Cardiac septum (tissue), 1 donor: ENCODE results near the gene MRPL14. TPM values are rescaled to one million over a fixed set of nuclear protein-coding genes. Genes with fewer than 3 reads are reported as not detected.
"Not testable (repeated sequence)": the region's sequence is repeated elsewhere in the genome, so short reads cannot be mapped to it uniquely, and the experiment has no call there.

Experiments
- DNase-seq: peaks from one replicate; pipeline ENCODE4 v3.0.0-alpha.2; 2020; ENCODE audit warnings: low spot score
- intact Hi-C: fragments of 100-400 bp; cut with DNase I; formaldehyde crosslinking; loops from one replicate; pipeline ENCODE4 v1.14.0; 2022
- total RNA-seq: library from RNA; stranded (reverse); fragmentation: NEBNext Ultra II Directional; extraction: Animal tissue kit (Norgen Biotek cat#: 25700); gene quantifications from one replicate; pipeline ENCODE4 v1.2.1, GENCODE V29; 2021
- donor health status: DM: no; HTN: no; CAD: no.

The MRPL14 gene
- total RNA-seq, 1 donor from 2014 or later = 36.7 TPM

DNA sequence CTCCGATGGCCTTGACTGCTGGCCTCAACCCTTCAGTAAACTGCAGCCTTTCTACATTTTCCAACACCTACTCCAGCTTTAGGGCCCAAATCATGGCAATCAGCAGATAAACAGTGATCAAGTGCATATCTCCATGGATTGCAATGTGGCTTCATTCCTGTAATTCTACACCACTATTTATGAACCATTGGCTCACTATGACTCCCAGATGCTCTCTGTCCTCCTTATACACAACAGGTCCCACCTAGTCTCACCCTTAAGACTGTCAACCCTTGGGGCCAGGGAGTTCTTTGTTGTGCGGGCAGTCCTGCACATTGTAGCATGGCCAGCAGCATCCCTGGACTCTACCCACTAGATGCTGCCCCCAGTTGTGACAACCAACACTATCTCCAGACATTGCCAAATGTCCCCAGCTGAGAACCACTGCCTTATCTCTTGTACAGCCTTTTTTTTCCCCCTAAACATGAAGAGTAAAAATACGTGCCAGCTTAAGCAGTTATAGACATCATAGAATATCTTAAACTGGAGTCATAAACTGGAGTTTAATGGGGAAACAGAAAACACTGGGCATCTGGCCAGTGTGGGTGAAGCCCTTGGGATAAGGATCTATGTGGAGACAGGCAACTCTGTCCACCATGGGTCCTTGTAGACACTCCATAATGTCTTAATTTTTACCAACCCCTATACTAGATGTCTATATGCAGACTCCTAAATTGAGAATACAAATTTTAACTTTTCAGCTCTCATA is 21.1 kb downstream of the MRPL14 start:
- intact Hi-C loops = no loop called here
- no peak for DNase-seq

DNA sequence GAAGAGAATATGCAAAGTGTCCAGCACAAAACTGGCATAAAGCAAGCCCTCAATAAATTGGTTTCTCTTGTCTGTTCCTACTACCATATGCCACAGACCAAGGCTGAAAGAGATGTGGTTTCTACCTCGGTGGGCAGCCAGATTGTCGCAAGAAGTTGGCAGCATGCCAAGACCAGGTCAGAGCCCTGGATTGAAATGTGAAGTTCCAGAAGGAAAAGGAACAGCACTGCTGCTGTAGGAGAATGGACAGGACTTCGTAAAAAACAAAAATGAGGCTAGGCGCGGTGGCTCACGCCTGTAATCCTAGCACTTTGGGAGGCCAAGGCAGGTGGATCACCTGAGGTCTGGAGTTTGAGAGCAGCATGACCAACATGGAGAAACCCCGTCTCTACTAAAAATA is 22.1 kb downstream of the MRPL14 start:
- intact Hi-C loops = no loop called here
- DNase-seq = no peak

DNA sequence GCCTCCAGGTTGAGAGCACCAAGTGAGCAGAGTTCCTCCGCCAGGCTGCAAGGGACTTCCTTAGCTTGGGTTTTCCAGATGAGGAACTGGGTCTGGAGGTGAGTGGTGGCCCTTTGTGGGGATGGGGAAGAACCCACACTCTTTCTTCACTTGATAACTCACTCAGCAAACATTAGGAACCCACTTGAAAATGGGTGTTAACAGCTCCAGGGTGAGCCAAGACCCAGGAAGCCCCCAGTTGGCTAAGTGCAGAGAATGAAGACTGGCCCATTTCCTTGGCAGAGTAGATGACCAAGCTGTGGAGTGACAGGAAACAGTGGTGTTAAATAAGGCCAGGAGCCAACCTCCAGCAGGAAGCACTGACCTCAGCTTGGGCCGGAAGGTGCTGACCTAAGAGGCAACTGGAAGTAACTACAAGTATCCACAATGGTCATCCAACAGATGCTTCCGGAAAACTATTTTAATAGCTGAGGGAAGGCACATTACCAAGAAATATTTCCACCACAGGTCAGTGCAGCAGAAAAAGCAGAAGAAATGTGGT is 22.7 kb downstream of the MRPL14 start:
- DNase-seq = no peak
- intact Hi-C loops = loop anchor here (5.0 kb wide), 1 partner anchor 133 kb away; no protein-coding TSS in a partner anchor

DNA sequence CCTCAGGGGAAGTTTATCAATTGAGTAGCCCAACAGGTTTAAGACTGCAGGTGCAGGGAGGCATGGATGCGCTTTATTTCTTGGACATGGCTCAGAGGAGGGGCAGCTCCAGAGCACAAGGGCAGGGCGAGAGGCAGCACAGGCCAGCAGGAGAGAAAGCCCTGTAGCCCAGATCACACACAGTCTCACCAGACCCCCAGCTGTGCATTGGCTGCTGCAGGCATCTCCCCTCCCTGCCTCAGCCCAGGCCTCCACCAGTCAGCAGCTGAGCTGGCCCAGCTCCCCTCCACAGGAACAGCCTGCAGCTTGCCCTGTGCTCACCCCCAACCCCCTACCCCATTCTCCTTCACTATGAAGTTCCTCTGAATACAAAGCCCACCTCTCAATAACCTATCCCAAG is 24.7 kb downstream of the MRPL14 start:
- intact Hi-C loops = loop anchor here (5.0 kb wide), 1 partner anchor 135 kb away; no protein-coding TSS in a partner anchor
- no peak for DNase-seq

DNA sequence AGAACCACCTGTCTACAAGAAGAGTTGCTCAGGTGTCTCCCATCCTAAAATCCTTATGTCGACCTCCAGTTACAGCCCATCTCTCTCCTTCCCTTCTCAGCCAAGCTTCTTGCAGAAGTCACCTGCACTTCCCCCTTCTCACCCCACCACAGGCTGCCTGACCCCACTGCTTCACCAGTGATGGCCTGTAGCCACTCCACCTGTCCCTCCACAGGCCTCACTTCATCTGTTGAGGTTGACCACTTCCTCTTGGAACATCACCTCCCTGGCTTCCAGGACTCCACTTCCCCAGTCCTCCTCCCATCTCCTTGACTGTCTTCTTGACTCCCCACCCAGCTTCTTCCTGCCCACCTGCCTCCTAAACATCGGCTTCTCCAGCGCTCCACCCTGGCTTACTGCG is 25.4 kb downstream of the MRPL14 start:
- intact Hi-C loops = loop anchor here (5.0 kb wide), 1 partner anchor 135 kb away; no protein-coding TSS in a partner anchor
- no peak for DNase-seq

DNA sequence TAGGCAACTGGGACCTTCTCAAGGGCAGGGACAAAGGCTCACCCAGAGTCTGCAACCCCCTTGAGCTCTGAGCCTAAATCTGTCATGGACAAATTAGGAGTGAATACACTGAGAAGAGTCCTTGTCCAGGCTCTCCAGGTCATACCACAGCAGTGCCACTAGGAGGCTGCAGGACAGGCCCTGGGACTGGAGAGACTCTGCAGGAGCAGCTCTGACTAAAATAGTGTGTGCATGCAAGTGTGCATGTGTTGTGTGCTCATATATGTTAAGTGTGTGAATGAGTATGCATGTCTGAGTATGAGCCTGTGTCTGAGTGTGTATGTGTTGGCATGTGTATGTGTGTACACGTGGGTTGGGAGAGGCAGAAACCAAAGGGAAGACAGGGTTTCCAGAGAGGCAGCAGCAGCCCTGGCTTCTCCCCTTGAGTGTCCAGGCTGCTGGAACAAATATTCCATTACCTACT is 27.1 kb downstream of the MRPL14 start:
- intact Hi-C loops = loop anchor here (5.0 kb wide), 1 partner anchor 137 kb away; no protein-coding TSS in a partner anchor

DNA sequence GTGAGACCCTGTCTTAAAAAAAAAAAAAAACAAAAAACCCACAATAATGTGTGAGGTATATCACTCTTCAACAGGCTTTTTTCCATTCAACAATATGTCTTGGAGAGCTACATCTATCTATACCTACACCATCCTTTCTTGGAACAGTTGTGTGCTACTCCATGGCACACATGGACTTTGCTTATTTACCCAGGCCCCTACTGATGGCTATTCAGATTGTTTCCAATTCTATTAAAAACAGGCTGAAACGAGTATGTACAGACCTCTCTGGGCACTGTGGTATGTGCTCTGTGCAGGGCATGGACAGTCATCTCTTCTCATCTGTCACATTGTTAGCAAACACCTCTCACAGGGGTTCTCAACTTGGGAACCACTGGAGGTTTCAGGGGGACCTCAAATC is 28.1 kb downstream of the MRPL14 start:
- intact Hi-C loops = loop anchor here (5.0 kb wide), 1 partner anchor 238 kb away; no protein-coding TSS in a partner anchor
- no peak for DNase-seq

More for the DNA sequence above, 27.1 kb downstream of the MRPL14 start:
- no peak for DNase-seq

DNA sequence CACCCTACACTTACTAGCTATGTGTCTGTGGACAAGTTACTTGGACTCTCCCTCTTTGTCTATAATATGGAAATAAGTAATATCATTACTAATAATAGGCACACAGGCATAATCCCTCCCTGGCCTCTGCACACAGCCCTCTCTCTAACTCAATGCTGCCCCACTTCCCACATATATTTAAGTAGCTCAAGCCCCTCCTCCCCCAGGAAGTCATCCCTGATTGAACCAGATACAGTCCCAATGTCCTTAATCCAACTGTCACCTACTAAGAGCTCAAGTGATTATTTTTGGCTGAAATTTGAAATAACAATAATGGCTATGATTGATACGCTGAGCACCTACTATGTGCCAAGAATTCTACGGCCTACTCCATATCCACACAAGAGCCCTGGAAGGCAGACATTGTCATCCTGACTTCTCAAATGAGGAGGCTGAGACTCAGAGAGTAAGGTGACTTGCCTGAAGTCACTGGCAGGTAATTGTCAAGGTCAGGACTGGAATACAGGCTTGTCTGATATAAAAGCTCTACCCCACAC is 29.4 kb downstream of the MRPL14 start:
- no peak for DNase-seq
- intact Hi-C loops = loop anchor here (5.0 kb wide), 1 partner anchor 239 kb away; no protein-coding TSS in a partner anchor

DNA sequence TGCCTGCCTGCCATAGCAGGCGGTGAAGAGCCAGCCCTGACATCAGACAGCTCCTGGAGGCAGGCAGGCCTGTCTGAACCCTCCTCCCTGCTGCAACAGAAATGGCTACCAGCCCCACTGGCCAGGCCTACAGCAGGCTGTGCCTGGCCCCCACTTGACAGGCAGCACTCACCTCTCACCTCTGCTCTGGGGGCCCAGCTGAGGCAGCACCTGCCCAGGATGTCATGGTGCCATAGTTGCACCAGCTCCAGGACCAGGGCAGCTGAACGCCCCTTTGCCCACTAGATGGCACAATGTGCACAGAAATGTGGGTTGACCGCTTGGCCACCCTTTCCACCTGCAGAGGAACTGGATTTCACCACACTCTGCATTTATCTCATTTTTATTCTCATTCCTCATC is 30.6 kb downstream of the MRPL14 start:
- intact Hi-C loops = loop anchor here (1.0 to 5.0 kb wide), 2 partner anchors 56 to 241 kb away; no protein-coding TSS in a partner anchor
- DNase-seq = no peak

DNA sequence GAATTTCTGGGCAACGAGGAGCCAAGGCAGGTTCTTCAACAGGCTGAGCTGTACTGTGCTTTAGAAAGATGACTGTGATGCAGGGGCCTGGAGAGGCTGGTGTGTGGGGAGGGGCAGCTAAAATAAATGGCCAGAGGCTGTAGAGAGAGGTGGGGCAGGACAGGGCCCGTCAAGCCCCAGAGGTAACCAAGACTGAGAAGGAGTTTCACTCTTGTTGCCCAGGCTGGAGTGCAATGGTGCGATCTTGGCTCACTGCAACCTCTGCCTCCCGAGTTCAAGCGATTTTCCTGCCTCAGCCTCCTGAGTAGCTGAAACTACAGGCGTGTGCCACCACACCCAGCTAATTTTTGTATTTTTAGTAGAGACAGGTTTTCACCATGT is 32.0 kb downstream of the MRPL14 start:
- intact Hi-C loops = loop anchor here (5.0 kb wide), 1 partner anchor 242 kb away; no protein-coding TSS in a partner anchor
- DNase-seq = not testable (repeated sequence)

DNA sequence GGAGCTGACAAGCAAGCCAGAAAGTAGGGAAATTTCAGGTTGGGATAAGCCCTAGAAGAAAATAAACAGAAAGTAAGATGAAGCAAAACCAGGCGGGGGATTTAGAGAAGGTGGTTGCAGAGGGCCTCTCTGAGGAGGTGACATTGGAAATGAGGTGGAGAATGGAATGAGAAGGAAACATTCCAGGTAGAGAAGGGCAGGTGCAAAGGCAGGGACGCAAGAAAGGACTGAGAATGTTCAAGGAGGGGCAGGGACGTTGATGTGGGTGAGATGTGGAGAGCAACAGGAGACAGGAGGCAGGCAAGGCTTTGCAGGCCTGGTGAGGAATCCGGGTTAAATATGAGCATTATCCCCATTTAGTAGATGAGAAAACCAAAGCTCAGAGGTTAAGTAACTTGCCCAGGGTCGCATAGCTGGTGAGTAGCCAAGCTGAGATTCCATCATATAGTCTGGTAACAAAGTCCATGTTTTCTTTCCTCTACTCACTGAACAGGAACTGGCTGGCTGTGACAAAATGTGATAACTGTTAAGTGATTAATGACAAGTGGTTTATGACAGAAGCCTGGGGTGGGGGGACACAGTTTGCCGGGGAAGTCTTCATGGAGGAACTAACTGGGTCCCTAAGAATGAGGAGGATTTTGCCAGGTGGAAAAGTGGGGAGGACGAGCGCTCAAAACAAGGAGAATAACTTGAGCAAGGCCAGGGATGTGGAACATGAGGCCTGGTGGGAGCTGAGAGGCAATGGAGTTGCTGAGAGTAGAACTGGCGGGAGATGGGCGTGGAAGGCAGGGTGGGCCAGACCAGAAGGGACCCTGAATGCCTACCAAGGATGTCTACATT is 32.6 kb downstream of the MRPL14 start:
- intact Hi-C loops = loop anchor here (5.0 kb wide), 1 partner anchor 243 kb away; no protein-coding TSS in a partner anchor
- DNase-seq = no peak

DNA sequence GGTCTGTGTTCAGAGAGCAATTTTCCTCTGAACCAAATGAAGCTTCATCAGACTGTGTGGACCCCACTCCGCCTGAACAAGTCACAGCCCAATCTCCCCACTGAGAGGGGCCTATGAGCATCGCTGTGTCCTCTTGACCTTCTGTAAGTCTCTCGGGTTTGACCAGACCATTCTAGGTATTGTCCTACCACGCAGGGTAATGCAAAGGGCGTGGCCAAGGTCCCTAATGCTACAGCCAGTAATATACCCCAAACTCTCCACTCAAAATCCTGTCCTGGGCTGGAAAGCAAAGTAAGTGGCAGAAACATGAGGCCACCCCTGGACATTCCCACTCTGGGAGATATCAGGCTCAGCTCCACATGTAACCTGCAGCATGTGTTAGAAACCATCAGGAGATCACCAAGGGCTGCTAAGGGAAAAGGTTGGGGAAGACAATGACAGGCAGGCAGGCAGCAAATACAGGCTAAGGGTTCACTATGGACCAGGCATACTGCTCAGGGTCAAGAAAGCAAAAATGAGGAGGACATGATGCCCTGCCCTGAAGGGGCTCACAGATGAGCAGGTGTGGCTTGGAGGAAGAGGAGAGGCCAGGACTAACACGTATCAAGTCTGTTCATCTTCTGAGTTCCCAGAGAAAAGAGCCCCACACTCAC is 33.4 kb downstream of the MRPL14 start:
- intact Hi-C loops = no loop called here
- no peak for DNase-seq

DNA sequence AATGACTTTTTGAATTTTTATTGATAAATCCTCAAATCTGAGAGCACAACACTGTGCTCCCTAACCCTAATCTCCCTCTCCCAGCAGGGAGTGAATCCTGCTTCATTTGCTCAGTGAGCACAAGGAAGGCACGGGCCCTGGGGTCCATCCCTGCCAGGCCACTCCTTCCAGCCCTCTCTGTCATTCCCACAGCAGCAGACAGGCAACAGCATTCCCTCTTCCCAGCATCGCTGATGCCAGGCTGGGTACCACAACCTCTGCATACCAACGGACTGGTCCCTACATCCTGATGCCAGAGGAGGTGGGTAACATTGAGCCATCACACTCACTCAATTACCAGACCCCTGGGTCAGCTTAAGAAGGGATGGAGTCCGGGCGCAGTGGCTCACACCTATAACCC is 34.2 kb downstream of the MRPL14 start:
- intact Hi-C loops = no loop called here
- DNase-seq = no peak

DNA sequence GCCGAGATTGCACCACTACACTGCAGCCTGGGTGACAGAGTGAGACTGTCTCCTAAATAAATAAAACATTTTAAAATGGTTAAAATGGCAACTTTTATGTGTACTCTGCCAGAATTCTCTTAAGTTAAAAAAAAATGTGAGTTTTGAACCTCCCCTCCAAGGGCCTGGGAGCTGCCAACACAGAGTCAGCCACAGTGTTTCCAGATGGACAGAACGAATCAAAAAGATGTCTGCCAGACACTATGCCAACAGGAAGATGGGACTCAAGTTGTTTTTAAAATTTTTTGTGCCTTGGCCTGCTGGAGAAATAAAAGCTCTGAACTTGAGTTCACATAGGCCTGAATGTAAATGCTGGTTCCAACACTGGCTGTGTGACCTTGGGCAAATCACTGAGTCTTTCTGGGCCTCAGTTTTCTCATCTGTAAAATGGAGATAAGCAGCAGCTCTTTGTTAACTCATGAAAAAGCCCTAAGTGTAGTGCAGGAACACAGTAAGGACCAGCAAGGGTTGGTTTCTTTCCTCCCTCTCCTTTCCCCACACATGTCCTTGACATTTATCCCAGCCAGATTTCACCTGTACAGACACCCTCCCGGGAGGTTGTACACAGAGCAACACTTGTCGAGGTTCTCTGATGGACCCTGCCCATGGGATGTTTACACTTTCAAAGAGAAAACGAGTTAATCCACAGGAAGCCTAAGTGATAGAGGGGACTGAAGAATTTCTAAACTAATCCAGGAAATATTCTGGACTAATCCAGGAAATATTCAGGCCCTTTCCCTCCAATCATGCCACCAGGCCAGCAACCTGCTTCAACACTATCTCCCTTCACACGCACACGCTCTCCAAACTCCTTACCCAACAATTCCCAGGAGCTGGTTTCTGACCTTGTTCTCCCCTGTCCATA is 35.0 kb downstream of the MRPL14 start:
- intact Hi-C loops = no loop called here
- no peak for DNase-seq

DNA sequence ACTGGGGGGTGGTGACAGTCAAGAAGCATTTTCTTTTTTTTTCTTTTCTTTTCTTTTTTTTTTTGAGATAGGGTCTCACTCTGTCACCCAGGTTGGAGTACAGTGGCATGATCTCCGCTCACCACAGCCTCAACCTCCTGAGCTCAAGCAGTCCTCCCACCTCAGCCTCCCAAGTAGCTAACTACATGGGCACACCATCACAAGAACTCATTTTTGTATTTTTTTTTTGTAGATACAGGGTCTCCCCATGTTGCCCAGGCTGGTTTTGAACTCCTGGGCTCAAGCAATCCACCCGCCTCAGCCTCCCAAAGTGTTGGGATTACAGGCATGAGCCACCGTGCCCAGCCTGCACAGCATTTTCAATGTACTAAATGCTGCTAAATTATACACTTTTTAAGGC is 35.9 kb downstream of the MRPL14 start:
- DNase-seq, intact Hi-C loops: not testable (repeated sequence)

DNA sequence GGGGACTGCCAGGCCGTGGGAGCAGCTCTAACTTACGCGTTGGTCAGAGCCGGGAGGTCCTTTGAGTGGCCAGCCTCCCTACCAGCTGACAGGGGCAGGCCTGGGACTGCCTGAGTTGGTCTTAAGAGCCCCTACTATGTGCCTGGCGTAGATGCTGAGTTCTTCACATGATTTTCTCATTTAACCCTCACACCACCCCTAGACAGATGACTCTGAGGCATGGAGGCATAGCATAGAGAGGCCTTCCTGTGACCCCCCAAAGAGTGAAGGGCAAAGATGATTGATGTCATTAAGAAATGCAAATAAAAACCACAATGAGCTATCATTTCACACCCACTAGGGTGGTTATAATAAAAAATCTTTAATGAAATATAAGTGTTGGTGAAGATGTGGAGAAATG is 36.8 kb downstream of the MRPL14 start:
- intact Hi-C loops = no loop called here
- DNase-seq = no peak

DNA sequence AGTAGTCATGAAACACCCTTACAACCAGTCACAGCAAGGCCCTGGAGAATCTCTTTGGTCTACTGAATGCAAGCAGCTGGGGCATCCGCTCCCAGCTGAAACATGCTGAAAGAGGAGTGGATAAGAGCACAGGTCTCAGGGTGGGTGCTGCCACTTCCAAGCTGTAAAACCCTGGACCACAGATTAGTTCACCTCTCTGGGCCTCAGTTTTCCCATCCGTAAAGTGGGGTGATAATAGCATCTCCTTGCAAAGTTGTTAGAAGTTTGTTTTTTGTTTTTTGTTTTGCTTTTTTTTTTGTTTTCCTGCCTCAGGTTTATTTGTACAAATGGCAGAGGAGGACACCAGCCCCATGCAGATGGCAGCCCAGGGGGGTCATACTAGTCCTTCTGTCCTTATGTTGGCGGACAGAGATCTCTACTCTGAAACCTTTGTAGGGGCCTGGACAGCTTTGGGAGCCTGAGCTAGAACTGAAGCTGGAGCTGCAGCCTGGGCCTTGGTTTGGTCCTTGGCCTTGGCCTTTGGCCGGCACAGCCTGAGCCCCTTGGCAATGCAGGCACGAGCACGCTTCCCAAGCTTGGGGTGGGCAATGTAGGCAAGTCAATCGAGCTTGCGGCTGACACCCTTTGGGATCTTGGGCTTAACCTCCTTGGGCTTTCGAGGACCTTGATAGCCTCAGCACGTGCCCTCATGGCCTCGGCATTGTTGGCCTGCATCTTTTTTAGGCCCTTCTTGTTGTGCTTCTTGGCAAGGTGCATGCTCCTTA is 38.2 kb downstream of the MRPL14 start:
- intact Hi-C loops = no loop called here
- no peak for DNase-seq
